ENCODE measurements around the gene VTI1A. TPM values are rescaled to one million over a fixed set of nuclear protein-coding genes. Genes with fewer than 3 reads are reported as not detected.
"Not testable (repeated sequence)": the region's sequence is repeated elsewhere in the genome, so short reads cannot be mapped to it uniquely, and the experiment has no call there.

VTI1A gene
- total and polyA plus RNA-seq, 7 donors: 10.8 to 80.3 (median 36.8) TPM

DNA sequence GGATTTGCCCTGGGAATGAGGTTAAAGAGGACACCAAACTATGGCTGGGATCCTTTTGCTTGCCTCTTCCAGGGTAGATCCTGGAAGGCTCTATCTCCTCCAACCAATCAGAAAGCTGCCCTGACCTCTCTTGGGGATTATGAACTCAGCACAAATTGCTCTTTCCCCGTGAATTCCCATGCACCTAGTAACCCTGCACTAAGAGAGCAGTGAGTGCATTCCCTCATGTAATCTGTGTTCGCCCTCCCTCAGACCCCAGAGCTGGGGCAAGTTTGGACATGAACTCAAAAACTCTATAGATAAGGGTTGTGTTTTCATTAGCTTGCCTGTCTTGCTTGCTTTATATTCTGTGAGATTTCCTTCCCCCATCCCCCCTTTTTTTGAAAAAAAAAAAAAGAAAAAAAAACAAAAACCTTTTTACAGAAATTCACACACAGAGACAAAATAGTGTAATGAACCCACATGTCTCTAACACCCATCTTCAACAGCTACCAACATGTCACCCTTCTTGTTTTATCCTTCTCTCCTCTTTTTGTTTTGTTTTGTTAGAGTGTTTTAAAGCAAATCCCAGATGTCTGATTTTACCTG is 277.5 kb downstream of the VTI1A start:
- H3K4me1 ChIP-seq: no peaks in the 10 kb centered on the region
- H3K4me3 ChIP-seq: no peak overlapping the region
- TF ChIP-seq POLR2AphosphoS5 (IDR thresholded peaks at IDR 0.05) (no peak), POLR2A (IDR thresholded peaks at IDR 0.05) (no peak), EP300 (IDR thresholded peaks at IDR 0.05) (no peak)
- TF ChIP-seq, protein P1, sequence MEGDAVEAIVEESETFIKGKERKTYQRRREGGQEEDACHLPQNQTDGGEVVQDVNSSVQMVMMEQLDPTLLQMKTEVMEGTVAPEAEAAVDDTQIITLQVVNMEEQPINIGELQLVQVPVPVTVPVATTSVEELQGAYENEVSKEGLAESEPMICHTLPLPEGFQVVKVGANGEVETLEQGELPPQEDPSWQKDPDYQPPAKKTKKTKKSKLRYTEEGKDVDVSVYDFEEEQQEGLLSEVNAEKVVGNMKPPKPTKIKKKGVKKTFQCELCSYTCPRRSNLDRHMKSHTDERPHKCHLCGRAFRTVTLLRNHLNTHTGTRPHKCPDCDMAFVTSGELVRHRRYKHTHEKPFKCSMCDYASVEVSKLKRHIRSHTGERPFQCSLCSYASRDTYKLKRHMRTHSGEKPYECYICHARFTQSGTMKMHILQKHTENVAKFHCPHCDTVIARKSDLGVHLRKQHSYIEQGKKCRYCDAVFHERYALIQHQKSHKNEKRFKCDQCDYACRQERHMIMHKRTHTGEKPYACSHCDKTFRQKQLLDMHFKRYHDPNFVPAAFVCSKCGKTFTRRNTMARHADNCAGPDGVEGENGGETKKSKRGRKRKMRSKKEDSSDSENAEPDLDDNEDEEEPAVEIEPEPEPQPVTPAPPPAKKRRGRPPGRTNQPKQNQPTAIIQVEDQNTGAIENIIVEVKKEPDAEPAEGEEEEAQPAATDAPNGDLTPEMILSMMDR (IDR thresholded peaks at IDR 0.05): no peak
- H3K9me3 ChIP-seq: no peaks in the 10 kb centered on the region
- 87 to 88% methylated on average over 2 of the region's 2 CpGs for WGBS, 2 donors
- H3K27ac ChIP-seq: no peak overlapping the region
- no peaks in the 10 kb centered on the region for H3K27me3 ChIP-seq
- no peaks in the 10 kb centered on the region for H3K36me3 ChIP-seq
- intact Hi-C loops (cut with DNase I): loop anchor here (5.0 kb wide), 1 partner anchor 663 kb away; no protein-coding TSS in a partner anchor
- no peak for DNase-seq

DNA sequence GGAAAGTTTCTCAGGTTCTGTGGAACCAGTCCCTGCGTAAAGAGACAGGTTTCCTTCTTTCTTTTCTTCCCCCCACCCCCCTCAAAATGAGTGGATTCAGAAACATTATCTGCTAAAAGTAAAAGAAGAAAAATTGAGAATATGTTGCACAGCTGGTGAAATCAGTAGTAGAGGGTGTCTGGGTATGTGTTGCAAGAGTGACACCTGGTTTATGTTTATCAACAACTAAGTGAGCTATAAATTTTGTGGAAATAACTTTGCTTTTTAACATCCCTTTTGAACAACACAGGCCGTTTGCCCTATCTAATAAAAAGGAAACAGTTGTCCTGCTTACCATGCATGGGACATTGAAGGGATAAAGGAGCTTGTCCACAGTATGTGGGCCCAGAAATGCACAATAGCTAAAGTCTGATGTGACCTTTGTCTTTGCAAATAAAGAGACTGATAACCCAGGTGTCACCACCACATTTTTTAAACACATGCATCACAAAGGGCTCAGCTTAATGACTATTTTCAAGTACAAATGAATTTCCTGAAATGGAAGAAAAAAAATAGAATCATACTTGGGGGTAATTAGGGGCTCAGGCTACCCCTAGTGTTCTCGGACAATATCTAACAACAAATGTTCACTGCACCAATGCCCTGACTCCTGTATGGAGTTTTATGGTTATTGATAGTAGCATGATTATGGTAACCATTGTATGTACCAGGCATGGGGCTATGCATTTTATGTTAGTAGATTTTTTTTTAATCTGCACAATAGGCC is 281.3 kb downstream of the VTI1A start:
- Histone ChIP-seq H3K27me3 (no peaks in the 10 kb centered on the region), H3K4me1 (peaks cover 0 to 9% (median 0%) of the 10 kb centered on the region in 4 donors), H3K9me3 (no peaks in the 10 kb centered on the region), H3K4me3 (no peak overlapping the region), H3K27ac (no peak overlapping the region), H3K36me3 (no peaks in the 10 kb centered on the region)
- no peak for DNase-seq
- TF ChIP-seq EP300 (IDR thresholded peaks at IDR 0.05) (no peak), POLR2AphosphoS5 (IDR thresholded peaks at IDR 0.05) (no peak), POLR2A (IDR thresholded peaks at IDR 0.05) (no peak)
- TF ChIP-seq, protein P1 (IDR thresholded peaks at IDR 0.05): no peak
- intact Hi-C loops (cut with DNase I): no loop called here
- WGBS, 2 donors: 35 to 68% methylated on average over 3 of the region's 3 CpGs

DNA sequence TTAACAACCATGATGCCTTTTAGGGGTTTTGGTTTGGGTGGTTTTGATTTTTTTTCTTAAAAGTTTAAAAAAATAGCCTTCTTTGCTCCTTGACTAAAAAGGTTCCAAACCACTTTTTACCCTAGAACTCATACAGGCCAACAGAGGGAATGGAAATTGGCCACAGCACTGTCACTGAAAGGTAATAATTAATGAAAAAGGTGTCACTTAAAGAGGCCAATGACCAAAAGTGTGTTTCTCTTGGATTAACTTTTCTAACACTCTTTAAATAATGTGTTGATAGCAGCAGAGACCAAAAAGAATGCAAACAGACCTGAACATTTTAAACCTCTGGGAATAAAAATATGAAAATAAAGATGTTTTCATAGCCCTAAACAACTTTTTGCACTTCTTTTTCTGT is 282.0 kb downstream of the VTI1A start:
- intact Hi-C loops (cut with DNase I): no loop called here
- Histone ChIP-seq H3K27ac (no peak overlapping the region), H3K9me3 (no peaks in the 10 kb centered on the region), H3K36me3 (no peaks in the 10 kb centered on the region), H3K4me3 (no peak overlapping the region), H3K27me3 (no peaks in the 10 kb centered on the region), H3K4me1 (peaks cover 0 to 9% (median 0%) of the 10 kb centered on the region in 4 donors)
- no peak for DNase-seq
- no peak for TF ChIP-seq EP300 (IDR thresholded peaks at IDR 0.05)
- no peak for TF ChIP-seq POLR2A (IDR thresholded peaks at IDR 0.05)
- TF ChIP-seq, protein P1 (IDR thresholded peaks at IDR 0.05): no peak
- TF ChIP-seq POLR2AphosphoS5 (IDR thresholded peaks at IDR 0.05): no peak

DNA sequence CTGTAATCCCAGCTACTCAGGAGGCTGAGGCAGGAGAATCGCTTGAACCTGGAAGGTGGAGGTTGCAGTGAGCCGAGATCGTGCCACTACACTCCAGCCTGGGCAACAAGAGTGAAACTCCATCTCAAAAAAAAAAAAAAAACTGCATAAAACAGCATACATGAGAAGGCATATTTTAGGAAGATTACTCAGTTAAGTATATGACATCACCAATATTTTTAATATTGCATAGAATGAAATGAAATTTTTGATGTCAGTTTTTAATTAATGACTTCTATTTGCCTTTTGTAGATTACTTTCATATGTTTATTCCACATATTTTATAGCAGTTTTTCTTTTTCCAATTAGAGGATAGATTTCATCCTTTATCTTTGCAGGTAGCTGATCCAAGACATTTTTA is 284.4 kb downstream of the VTI1A start:
- H3K36me3 ChIP-seq; H3K9me3 ChIP-seq; H3K27ac ChIP-seq; H3K4me3 ChIP-seq; intact Hi-C loops (cut with DNase I); H3K4me1 ChIP-seq; H3K27me3 ChIP-seq; DNase-seq: not testable (repeated sequence)
- WGBS, 2 donors: 96 to 98% methylated on average over 3 of the region's 3 CpGs

DNA sequence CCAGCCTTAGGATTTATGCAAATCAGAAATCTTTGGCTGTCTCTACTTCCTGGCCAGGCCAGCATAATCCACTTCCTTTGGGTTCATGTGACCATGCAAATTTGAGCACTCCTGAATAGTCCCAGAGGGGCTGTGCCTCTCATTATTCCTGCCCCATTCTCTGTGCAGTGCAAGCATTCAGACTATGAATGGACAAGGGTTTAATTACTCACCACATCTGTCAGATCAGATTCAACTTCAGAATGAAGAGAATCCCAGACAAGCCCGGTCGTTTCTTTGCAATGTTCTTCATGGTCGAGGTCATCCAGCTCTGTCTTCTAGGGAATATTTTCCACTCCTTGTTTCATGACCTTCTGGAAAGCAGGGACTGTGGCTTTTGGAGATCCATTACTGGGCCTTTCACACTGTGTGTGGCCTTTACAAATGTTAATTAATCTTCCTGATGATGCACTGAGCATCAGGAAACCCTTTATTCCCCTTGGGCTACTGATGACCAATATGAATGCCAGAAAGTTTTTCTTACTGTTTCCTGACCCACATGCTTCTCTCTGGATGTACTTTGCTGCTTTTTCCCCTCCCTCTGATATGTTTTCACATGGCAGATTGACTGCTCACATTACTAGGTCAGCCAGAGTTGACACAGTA is 285.4 kb downstream of the VTI1A start:
- Histone ChIP-seq H3K9me3 (no peaks in the 10 kb centered on the region), H3K27ac (no peak overlapping the region), H3K4me3 (no peak overlapping the region), H3K4me1 (peaks cover 0 to 9% (median 0%) of the 10 kb centered on the region in 4 donors), H3K36me3 (no peaks in the 10 kb centered on the region), H3K27me3 (no peaks in the 10 kb centered on the region)
- WGBS, 2 donors: 81 to 85% methylated on average over 3 of the region's 3 CpGs
- TF ChIP-seq POLR2AphosphoS5 (IDR thresholded peaks at IDR 0.05) (no peak), EP300 (IDR thresholded peaks at IDR 0.05) (no peak), POLR2A (IDR thresholded peaks at IDR 0.05) (no peak)
- TF ChIP-seq, protein P1 (IDR thresholded peaks at IDR 0.05): no peak
- intact Hi-C loops (cut with DNase I): no loop called here
- DNase-seq: no peak

All from sigmoid colon (tissue), 7 donors.